Gastrocnemius medialis (tissue), 4 donors: ENCODE data around the gene C1QL4.

Experiments used
- CTCF ChIP-seq, 5 experiments: fragments of 450-650 bp in 3 of 5; fragments of 200-600 bp in 2 of 5; sonication (generic) in 2 of 5; IDR thresholded peaks in 4 of 5; conservative IDR thresholded peaks in 1 of 5; 1 replicate in 4 of 5; 2 replicates in 1 of 5; pipeline ENCODE4 v1.5.1; 2016 to 2019; ENCODE audit warnings: antibody characterized with exemption in 5 of 5, mild to moderate bottlenecking in 3 of 5, moderate library complexity in 3 of 5
- POLR2A ChIP-seq, 2 donors: fragments of 450-650 bp; IDR thresholded peaks; one replicate each; pipeline ENCODE4 v1.6.1; 2017; ENCODE audit warnings: antibody characterized with exemption in 2 of 2, mild to moderate bottlenecking in 2 of 2, moderate library complexity in 2 of 2

- no peak for TF ChIP-seq POLR2A (IDR thresholded peaks at IDR 0.05)
- TF ChIP-seq CTCF (IDR thresholded peaks at IDR 0.05 in 4 of 5, conservative IDR thresholded peaks at IDR 0.05 in 1 of 5): no peak
Observed at GRCh38 chr12:49294086-49294803, 42.7 kb downstream of the C1QL4 start.
